GM12873 (cell line): Measurements from ENCODE around the gene ANGPTL7.

ENCODE experiments used
- TF ChIP-seq, protein P1 (sequence below): IDR thresholded peaks from 2 replicates; pipeline ENCODE4 v1.5.1; 2012; ENCODE audit warnings: low read depth, mild to moderate bottlenecking, moderate library complexity, low read length, control low read depth; ENCODE audit not compliant: insufficient read depth; ENCODE audit errors: missing control alignments

The ANGPTL7 gene

DNA sequence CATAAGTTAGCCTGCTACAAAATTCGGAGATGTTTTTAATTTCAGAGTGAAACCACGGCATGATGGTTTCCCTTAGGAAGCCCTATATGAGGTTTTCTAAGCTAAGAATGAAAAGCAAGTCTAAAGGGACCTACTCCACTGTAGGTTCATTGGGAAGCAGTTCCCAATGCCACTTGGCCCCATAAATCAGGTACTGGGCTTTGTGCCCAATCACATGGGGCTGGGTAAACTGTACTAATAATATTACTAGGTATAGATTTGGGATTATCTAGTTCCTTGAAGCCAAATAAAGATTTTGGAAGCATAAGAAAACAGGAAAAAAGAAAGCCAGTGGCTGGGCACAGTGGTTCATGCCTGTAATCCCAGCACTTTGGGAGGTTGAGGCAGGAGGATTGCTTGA is 19.1 kb upstream of the ANGPTL7 start:
- TF ChIP-seq, protein P1, sequence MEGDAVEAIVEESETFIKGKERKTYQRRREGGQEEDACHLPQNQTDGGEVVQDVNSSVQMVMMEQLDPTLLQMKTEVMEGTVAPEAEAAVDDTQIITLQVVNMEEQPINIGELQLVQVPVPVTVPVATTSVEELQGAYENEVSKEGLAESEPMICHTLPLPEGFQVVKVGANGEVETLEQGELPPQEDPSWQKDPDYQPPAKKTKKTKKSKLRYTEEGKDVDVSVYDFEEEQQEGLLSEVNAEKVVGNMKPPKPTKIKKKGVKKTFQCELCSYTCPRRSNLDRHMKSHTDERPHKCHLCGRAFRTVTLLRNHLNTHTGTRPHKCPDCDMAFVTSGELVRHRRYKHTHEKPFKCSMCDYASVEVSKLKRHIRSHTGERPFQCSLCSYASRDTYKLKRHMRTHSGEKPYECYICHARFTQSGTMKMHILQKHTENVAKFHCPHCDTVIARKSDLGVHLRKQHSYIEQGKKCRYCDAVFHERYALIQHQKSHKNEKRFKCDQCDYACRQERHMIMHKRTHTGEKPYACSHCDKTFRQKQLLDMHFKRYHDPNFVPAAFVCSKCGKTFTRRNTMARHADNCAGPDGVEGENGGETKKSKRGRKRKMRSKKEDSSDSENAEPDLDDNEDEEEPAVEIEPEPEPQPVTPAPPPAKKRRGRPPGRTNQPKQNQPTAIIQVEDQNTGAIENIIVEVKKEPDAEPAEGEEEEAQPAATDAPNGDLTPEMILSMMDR: no peak

DNA sequence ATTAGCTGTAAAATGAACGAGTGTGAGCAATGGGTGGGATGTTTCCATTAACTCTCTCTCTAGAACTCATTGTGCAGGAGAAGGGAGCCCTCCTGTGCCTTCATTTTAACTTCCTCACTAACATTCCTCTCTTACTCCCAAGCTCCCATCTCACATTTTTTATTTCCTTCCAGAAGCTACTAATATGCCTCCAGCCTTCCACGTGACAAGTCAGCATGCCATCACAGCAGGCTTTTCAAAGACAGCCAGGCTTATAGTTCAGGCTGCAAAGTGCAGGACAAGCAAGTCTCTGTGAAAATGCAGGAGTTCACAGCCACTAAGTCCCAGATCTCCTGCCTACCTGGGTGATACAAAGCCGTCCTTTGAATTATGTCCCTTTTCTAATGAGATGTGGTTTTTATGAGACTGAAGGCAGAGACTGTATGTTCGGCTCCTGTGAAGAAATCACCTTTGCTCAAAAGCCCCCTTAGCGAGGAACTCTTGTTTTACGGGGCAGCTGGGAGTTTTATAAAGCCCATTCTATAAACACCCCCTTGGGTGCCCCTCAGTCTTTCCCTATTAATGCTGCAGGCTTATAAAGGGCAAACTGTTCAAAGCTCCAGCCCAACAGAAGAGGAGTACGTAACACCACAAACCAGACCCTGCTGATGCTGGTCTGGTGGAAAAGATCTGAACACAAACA is 14.8 kb upstream of the ANGPTL7 start:
- TF ChIP-seq, protein P1: no peak

DNA sequence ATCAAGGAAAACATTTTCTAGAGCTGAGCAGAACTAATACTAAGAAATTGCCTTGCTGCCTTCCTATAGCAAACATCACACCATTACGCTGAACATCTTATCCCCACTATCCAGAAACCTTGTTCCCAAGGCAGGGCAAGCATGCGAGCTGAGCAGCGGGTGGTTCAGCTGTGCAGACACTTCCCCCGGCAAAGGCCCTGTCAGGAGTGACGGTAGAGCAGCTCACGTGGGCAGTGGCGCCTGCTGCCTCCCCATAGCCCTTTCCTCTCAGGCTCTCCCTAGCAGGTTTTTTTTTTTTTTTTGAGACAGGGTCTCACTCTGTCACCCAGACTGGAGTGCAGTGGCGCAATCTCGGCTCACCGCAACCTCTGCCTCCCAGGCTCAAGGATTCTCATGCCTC is 13.7 kb upstream of the ANGPTL7 start:
- TF ChIP-seq, protein P1: no peak

DNA sequence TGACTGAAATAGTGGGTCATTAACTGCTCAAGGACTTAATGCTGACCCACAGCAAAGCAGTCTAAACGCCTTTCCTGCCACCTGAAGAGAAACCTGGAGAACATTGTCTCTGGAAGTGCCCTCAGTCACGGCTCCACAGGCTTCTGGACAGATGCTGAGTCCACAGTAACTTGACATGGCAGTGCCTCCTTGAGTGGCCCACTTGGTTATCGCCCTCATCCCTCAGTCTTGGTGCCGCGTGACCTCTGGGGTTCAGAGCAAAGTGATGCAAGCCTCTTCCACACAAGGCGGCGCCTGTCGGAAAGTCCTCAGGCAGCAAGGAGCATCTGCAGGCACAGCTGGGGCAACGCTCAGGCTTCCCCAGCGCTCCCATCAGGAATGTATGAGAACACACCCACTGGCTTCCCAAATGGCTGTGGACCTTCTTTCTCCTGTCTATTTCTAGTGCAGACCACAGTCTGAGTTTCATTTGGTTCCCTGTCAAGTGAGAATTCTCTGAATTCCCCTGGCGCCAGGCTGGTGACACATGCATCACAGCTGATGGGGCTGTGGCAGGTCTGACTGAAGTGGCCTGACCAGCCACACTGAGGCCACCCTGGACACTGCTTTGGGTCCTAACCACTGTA is 13.0 kb upstream of the ANGPTL7 start:
- TF ChIP-seq, protein P1: no peak

DNA sequence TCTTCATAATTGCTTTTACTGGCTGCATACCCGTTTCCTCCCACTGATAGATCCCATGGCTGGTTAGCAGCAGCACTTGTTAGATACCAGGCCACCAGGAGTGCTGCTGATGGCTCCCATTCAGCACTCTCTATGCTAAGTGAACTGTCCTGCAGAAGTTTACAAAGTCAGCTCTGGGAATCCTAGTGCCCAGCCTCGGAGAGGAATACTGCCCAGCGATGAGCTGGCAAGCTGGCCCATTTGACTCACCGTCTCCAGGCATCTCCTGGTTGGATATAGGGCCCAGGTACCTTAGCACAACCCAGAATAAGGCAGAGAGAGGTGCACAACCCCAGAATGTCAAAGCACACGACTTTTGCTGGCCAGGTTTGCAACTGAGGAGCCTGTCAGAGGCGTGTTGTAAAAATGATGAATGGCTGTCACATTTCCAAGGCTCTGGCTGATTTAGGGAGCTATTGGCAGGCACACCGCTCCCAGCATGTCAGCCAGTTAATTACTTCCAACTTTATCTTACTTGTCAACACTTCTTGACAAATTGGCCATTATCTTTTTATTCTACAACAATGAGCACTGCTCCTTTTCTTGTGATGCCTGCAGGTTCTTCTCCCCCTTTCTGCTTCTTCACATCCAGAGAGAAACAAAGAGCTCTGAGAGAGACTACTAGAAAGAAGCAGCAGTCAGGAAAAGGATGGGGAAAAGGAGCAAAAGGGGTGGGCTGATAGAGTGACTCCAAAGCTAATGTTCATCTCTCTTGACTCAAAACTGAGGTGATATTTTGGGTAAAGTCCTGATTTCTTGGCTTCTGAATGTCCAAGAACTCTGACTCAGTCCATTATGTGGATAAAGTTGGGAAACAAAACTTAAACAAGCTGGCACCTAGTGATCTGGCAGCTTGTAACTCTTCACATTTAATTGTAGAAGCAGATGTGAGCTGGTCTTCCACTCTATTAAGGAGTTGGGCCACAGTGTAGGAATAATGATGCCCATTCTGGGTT is 10.8 kb upstream of the ANGPTL7 start:
- TF ChIP-seq, protein P1: no peak

DNA sequence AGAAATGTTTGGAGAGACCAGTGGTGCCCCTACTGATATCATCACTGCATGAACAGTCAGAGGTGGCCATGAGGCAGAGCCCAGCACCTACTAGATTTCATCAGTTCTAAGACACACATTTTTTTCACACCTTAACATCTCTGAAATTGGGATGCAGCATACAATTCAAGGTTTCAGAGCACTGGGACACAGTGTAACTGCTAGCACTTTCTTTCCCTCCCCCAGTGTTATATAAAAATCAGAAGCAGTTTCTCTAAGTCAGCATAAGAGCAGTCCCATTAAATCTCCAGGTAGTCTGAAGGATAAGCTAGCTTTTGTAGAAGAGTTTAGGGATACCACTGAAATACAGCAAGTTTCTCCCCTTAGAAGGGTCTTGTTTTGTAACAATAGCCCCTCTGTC is 10.0 kb upstream of the ANGPTL7 start:
- TF ChIP-seq, protein P1: no peak

DNA sequence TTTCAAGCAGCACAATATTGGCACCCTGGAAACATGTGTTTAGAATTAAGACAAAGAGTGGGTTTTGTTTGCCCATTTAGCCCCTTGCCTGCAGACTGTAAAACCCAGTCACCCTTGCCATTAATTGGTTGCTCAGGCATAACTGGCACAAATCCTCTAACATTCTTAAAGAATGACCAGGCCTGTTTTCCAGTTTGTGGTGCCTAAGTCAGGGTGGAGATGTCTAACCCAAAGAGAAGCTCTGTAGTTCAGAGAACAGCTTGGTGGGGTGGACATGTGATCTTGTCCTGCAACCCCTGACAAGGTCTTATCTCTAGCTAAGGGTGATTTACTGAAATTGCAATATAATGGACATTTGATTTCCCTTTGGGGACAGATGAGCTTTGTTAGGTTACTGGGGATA is 8.8 kb upstream of the ANGPTL7 start:
- TF ChIP-seq, protein P1: no peak
